ENCODE data around the gene DLX6. TPM values are rescaled to one million over a fixed set of nuclear protein-coding genes. Genes with fewer than 3 reads are reported as not detected.

Gene DLX6
- total RNA-seq, 4 donors from 2014 or later = 0.98 to 3.0 (median 1.1) TPM

DNA sequence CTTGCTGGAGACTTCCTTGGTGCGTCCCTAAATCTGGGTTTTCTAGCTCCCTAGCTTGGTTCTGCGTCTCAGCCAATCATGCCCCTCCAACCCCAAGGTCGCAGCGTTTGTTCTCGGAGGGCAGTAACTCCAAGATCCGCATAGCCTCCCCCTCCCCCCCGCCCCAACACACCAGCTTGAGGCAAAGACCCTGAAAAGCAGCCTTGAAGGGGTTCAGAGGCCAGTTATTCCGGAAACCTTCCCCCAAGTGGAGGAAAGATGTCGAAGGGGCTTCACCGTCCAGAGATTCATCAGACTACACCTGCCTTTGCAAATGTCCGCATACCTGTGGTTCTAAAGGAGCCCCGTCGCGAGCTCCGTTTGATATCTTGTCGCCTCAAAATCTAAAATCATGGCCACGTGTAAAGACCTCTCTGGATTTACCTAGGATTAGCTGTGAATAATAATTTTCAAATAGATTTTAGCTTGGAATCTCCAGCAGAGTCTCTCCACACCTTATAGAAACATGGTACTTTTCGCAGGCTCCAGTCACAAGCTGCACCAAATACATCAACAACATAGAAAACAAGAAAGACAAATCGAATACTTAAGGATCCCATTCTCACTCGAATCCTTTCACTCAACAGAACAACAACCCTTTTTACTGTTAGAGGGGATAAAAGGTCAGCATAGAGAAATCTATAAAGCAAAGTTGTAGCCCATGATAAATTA lies 7.9 kb downstream of the DLX6 start:
- TF ChIP-seq, protein P1, sequence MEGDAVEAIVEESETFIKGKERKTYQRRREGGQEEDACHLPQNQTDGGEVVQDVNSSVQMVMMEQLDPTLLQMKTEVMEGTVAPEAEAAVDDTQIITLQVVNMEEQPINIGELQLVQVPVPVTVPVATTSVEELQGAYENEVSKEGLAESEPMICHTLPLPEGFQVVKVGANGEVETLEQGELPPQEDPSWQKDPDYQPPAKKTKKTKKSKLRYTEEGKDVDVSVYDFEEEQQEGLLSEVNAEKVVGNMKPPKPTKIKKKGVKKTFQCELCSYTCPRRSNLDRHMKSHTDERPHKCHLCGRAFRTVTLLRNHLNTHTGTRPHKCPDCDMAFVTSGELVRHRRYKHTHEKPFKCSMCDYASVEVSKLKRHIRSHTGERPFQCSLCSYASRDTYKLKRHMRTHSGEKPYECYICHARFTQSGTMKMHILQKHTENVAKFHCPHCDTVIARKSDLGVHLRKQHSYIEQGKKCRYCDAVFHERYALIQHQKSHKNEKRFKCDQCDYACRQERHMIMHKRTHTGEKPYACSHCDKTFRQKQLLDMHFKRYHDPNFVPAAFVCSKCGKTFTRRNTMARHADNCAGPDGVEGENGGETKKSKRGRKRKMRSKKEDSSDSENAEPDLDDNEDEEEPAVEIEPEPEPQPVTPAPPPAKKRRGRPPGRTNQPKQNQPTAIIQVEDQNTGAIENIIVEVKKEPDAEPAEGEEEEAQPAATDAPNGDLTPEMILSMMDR (IDR thresholded peaks at IDR 0.05) = no peak
- TF ChIP-seq POLR2AphosphoS5 (IDR thresholded peaks at IDR 0.05) (no peak), POLR2A (IDR thresholded peaks at IDR 0.05) (no peak), EP300 (IDR thresholded peaks at IDR 0.05) (no peak)
- no peak overlapping the region for H3K4me3 ChIP-seq
- no peaks in the 10 kb centered on the region for H3K36me3 ChIP-seq
- H3K27me3 ChIP-seq = peaks cover 100% of the 10 kb centered on the region
- H3K4me1 ChIP-seq = peaks cover 22% of the 10 kb centered on the region
- H3K9me3 ChIP-seq = no peaks in the 10 kb centered on the region
- no peak for DNase-seq (ENCODE audit: low spot score in 2 of 2)
- WGBS = 46% methylated on average over 20 of the region's 20 CpGs
- H3K27ac ChIP-seq = no peak overlapping the region

DNA sequence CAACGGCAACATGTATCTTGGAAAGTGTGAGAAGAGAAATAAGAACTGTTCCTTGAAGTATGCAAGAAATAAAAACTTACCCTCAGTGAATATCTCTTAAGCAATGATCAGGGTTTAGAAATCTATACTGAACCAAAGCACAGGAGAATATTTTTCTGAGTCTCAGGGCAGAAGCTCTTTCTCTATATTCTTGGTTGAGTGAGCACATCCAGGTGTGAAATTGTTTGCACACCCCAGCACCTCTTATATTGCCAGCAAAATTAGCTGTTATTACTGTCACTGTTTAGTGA lies 8.4 kb downstream of the DLX6 start:
- TF ChIP-seq POLR2A (IDR thresholded peaks at IDR 0.05) (no peak), EP300 (IDR thresholded peaks at IDR 0.05) (no peak), POLR2AphosphoS5 (IDR thresholded peaks at IDR 0.05) (no peak)
- TF ChIP-seq, protein P1 (IDR thresholded peaks at IDR 0.05) = no peak
- H3K9me3 ChIP-seq = no peaks in the 10 kb centered on the region
- H3K4me1 ChIP-seq = peaks cover 27% of the 10 kb centered on the region
- H3K4me3 ChIP-seq = no peak overlapping the region
- DNase-seq (ENCODE audit: low spot score in 2 of 2) = no peak
- H3K27ac ChIP-seq = no peak overlapping the region
- WGBS = 23% methylated on average over 1 of the region's 1 CpG
- H3K27me3 ChIP-seq = peaks cover 100% of the 10 kb centered on the region
- H3K36me3 ChIP-seq = no peaks in the 10 kb centered on the region

DNA sequence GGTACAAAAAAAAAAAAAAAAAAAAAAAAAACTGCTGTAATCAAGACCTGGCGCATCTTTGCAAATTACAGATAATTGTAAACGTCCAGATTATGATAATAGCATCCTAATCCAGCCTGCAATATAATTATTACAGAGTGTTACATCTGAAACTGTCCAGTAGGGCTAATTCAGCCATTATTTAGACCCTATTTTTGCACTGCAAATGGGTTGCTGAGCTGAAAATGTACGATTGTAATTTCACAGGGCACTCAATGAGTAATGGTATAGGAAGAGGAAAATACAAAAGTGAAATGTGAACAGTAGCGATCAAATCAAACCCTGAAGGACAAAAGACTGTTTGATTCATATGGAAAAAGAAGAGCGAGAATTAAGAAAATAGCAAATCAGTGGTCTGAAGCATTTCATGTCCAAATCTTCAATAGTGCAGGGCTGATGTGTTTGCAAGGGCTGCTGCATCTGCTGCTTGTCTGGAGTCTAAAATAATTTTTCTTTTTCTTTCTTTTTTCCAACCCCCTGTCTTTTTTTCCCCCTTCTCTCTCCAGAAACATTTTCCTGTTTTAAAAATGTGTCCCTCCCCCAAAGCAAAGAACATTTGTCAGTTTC lies 8.9 kb downstream of the DLX6 start:
- Histone ChIP-seq H3K27me3 (peaks cover 100% of the 10 kb centered on the region), H3K9me3 (no peaks in the 10 kb centered on the region), H3K27ac (no peak overlapping the region), H3K4me3 (no peak overlapping the region), H3K4me1 (peaks cover 30% of the 10 kb centered on the region), H3K36me3 (no peaks in the 10 kb centered on the region)
- 45% methylated on average over 5 of the region's 5 CpGs for WGBS
- DNase-seq (ENCODE audit: low spot score in 2 of 2) = no peak
- TF ChIP-seq EP300 (IDR thresholded peaks at IDR 0.05) (no peak), POLR2AphosphoS5 (IDR thresholded peaks at IDR 0.05) (no peak), POLR2A (IDR thresholded peaks at IDR 0.05) (no peak)

DNA sequence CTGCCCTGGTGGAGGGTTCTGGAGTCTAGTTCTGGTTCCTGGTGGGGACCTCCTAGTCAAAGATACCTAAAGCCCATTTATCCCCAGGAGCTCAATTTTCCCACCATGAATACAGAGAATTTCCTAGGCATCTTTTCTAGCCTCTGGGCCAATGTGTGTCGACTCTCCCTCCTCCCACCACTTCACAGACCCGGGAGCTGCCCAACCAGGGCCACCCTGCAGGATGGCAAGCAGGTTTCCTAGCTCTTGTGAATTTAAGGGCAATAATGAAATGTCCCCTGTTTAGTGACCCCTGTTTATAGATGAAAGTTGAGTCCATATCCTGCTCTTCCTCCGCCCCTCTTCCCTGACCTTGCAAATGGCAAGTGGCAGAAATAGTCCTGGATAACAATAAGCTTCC lies 9.9 kb downstream of the DLX6 start:
- Histone ChIP-seq H3K4me1 (peaks cover 30% of the 10 kb centered on the region), H3K27ac (no peak overlapping the region), H3K27me3 (peaks cover 100% of the 10 kb centered on the region), H3K9me3 (no peaks in the 10 kb centered on the region), H3K4me3 (no peak overlapping the region), H3K36me3 (no peaks in the 10 kb centered on the region)
- TF ChIP-seq EP300 (IDR thresholded peaks at IDR 0.05) (no peak), POLR2AphosphoS5 (IDR thresholded peaks at IDR 0.05) (no peak), POLR2A (IDR thresholded peaks at IDR 0.05) (no peak)
- TF ChIP-seq, protein P1 (IDR thresholded peaks at IDR 0.05) = no peak
- 45% methylated on average over 3 of the region's 3 CpGs for WGBS
- DNase-seq (ENCODE audit: low spot score in 2 of 2) = no peak

DNA sequence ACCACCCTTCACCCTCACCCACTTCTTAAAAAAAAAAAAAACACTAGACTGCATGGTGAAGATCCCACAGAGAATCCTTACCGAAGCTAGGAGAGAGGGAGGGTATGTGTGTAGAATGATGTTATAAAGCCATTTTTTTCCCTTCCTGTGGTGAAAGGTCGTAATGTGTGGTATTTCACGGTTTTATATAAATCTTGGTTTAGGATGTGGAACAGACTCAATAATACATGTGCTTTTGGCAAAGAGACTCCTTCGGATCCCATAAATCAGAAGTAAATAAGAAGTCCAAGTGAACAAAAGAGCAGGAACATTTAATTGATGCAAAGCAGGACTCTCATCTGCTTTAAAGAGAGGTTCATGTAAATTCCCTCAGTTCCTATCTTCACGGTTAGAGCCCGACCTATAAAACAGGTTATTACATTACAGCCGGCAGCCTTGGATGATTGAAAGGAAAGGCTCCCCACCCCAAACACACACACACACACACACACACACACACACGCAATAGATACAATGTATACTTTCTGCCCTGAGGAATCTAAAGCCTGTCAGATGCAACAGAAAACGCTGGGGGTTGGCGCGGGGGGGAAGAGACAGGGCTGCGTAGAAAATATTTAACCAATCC lies 10.5 kb downstream of the DLX6 start:
- Histone ChIP-seq H3K27ac (no peak overlapping the region), H3K36me3 (no peaks in the 10 kb centered on the region), H3K27me3 (peaks cover 100% of the 10 kb centered on the region), H3K4me1 (peaks cover 31% of the 10 kb centered on the region), H3K4me3 (no peak overlapping the region), H3K9me3 (no peaks in the 10 kb centered on the region)
- DNase-seq (ENCODE audit: low spot score in 2 of 2) = no peak
- 12% methylated on average over 12 of the region's 12 CpGs for WGBS
- TF ChIP-seq POLR2AphosphoS5 (IDR thresholded peaks at IDR 0.05) = no peak
- TF ChIP-seq EP300 (IDR thresholded peaks at IDR 0.05) = no peak
- TF ChIP-seq POLR2A (IDR thresholded peaks at IDR 0.05) = no peak
- TF ChIP-seq, protein P1 (IDR thresholded peaks at IDR 0.05) = no peak
